IMR-90 (cell line): ENCODE measurements around the gene POLR2F. TPM values are rescaled to one million over a fixed set of nuclear protein-coding genes. Genes with fewer than 3 reads are reported as not detected.
A peak's percentile ranks its signal among the peaks of the same experiment; 100 is the strongest.

Experiments
- ATAC-seq: fragments of 200-7000 bp; cut with Tn5 transposase; 2 replicates; pipeline ENCODE4 v1.9.1; 2020; ENCODE audit warnings: low read depth, mild to moderate bottlenecking, moderate library complexity
- BruUV-seq: library from RNA; stranded (reverse); fragments of 400-500 nt; replicated peaks from 2 replicates; lab custom pipeline; 2021; lab: Mats Ljungman, UMichigan
- CTCF ChIA-PET: fragments of 300-600 bp; formaldehyde crosslinking; extraction: SDS; loops from one replicate; lab custom pipeline; 2021; ENCODE audit warnings: antibody characterized with exemption; lab: Yijun Ruan, JAX
- POLR2A ChIA-PET: fragments of 300-600 bp; sonication (Branson Sonifier 250); formaldehyde crosslinking; loops from one replicate; lab custom pipeline; 2022; ENCODE audit warnings: antibody characterized with exemption; ENCODE audit not compliant: unreplicated experiment; lab: Charles Lee
- DNase-seq: peaks from one replicate; pipeline ENCODE4 v3.0.0; 2013
- H2AFZ ChIP-seq: replicated peaks from 2 replicates; pipeline ENCODE3; 2013; ENCODE audit warnings: low read length, mild to moderate bottlenecking; ENCODE audit not compliant: poor library complexity
- H2AK5ac ChIP-seq: 2 replicates; pipeline ENCODE4 v1.6.1; 2013; ENCODE audit warnings: low read depth, low read length, inconsistent platforms
- H2AK9ac ChIP-seq: replicated peaks from 2 replicates; pipeline ENCODE3; 2013; ENCODE audit warnings: mild to moderate bottlenecking, low read depth, low read length, moderate library complexity; ENCODE audit not compliant: poor library complexity
- H2BK120ac ChIP-seq: 2 replicates; pipeline ENCODE4 v1.6.1; 2013; ENCODE audit warnings: low read depth, low read length, inconsistent platforms
- H2BK15ac ChIP-seq: 3 replicates; pipeline ENCODE4 v1.6.1; 2013; ENCODE audit warnings: low read depth, low read length, inconsistent platforms
- H2BK20ac ChIP-seq: 2 replicates; pipeline ENCODE4 v1.6.1; 2013; ENCODE audit warnings: low read depth, mild to moderate bottlenecking, inconsistent platforms, low read length, moderate library complexity
- H2BK5ac ChIP-seq: 2 replicates; pipeline ENCODE4 v1.6.1; 2013; ENCODE audit warnings: mild to moderate bottlenecking, low read depth, low read length, inconsistent platforms; ENCODE audit not compliant: poor library complexity, severe bottlenecking
- H3K14ac ChIP-seq: replicated peaks from 2 replicates; pipeline ENCODE4 v1.6.1; 2013; ENCODE audit warnings: low read depth, low read length, inconsistent platforms
- H3K18ac ChIP-seq: 2 replicates; pipeline ENCODE4 v1.6.1; 2013; ENCODE audit warnings: low read depth, low read length, control low read depth
- H3K23ac ChIP-seq: 2 replicates; pipeline ENCODE4 v1.6.1; 2013; ENCODE audit warnings: low read depth, low read length, inconsistent platforms
- H3K27ac ChIP-seq: 2 replicates; pipeline ENCODE4 v1.5.1; 2013; ENCODE audit warnings: mild to moderate bottlenecking, control low read depth, low read length; ENCODE audit not compliant: insufficient read depth
- H3K27me3 ChIP-seq: 2 replicates; pipeline ENCODE4 v1.6.1; 2013; ENCODE audit warnings: low read length; ENCODE audit not compliant: control insufficient read depth, insufficient read depth
- H3K36me3 ChIP-seq: 2 replicates; pipeline ENCODE4 v1.6.1; 2013; ENCODE audit warnings: low read length, mixed read lengths; ENCODE audit not compliant: control insufficient read depth, insufficient read depth
- H3K4ac ChIP-seq: 2 replicates; pipeline ENCODE4 v1.6.1; 2013; ENCODE audit warnings: low read depth, low read length, inconsistent platforms
- H3K4me1 ChIP-seq: 2 replicates; pipeline ENCODE4 v1.6.1; 2013; ENCODE audit warnings: low read length, mixed read lengths; ENCODE audit not compliant: control insufficient read depth, insufficient read depth
- H3K4me2 ChIP-seq: 2 replicates; pipeline ENCODE4 v1.6.1; 2013; ENCODE audit warnings: low read depth, mild to moderate bottlenecking, control low read depth, low read length, moderate library complexity
- H3K4me3 ChIP-seq: 2 replicates; pipeline ENCODE4 v1.5.1; 2013; ENCODE audit warnings: low read depth, mild to moderate bottlenecking, control low read depth, low read length, moderate library complexity; ENCODE audit not compliant: insufficient read depth
- H3K56ac ChIP-seq: 2 replicates; pipeline ENCODE4 v1.6.1; 2013; ENCODE audit warnings: low read length, inconsistent platforms; ENCODE audit not compliant: insufficient read depth; ENCODE audit errors: extremely low read depth
- H3K79me1 ChIP-seq, 2 experiments: 2 replicates each; pipeline ENCODE4 v1.6.1; 2013; ENCODE audit warnings: low read length in 2 of 2, inconsistent platforms in 1 of 2, low read depth in 1 of 2
- H3K9ac ChIP-seq: 2 replicates; pipeline ENCODE4 v1.6.1; 2013; ENCODE audit warnings: low read depth, low read length, control low read depth
- H3K9me1 ChIP-seq: 2 replicates; pipeline ENCODE4 v1.6.1; 2013; ENCODE audit warnings: low read length, inconsistent platforms; ENCODE audit not compliant: insufficient read depth
- H3K9me3 ChIP-seq: 2 replicates; pipeline ENCODE4 v1.6.1; 2013; ENCODE audit warnings: low read length; ENCODE audit not compliant: control insufficient read depth, insufficient read depth
- H4K20me1 ChIP-seq: 2 replicates; pipeline ENCODE4 v1.6.1; 2013; ENCODE audit warnings: low read length, inconsistent platforms; ENCODE audit not compliant: insufficient read depth
- H4K5ac ChIP-seq: 2 replicates; pipeline ENCODE4 v1.6.1; 2013; ENCODE audit warnings: mild to moderate bottlenecking, low read depth, low read length, control low read depth
- H4K8ac ChIP-seq, 2 experiments: 2 replicates each; pipeline ENCODE4 v1.6.1; 2013; ENCODE audit warnings: low read depth in 2 of 2, low read length in 2 of 2, control low read depth in 1 of 2, inconsistent platforms in 1 of 2
- H4K91ac ChIP-seq: 2 replicates; pipeline ENCODE4 v1.6.1; 2013; ENCODE audit warnings: low read depth, low read length, inconsistent platforms; ENCODE audit not compliant: insufficient read depth
- BHLHE40 ChIP-seq: fragments of 150-350 bp; IDR thresholded peaks from 2 replicates; pipeline ENCODE4 v1.6.1; 2016; ENCODE audit warnings: mild to moderate bottlenecking, low read depth, low read length
- CEBPB ChIP-seq: IDR thresholded peaks from 2 replicates; pipeline ENCODE4 v1.6.1; 2012; ENCODE audit warnings: low read depth, low read length, improper control_type of control experiment
- CHD1 ChIP-seq: IDR thresholded peaks from 2 replicates; pipeline ENCODE4 v1.6.1; 2012; ENCODE audit warnings: low read depth, low read length, improper control_type of control experiment
- CTCF ChIP-seq: conservative IDR thresholded peaks from 2 replicates; pipeline ENCODE4 v1.5.1; 2012; ENCODE audit warnings: mild to moderate bottlenecking, low read depth, low read length, improper control_type of control experiment
- ELK1 ChIP-seq: fragments of 150-350 bp; IDR thresholded peaks from 2 replicates; pipeline ENCODE4 v1.6.1; 2016; ENCODE audit warnings: low read depth, mild to moderate bottlenecking, low read length, moderate library complexity, borderline replicate concordance
- FOS ChIP-seq: fragments of 150-350 bp; IDR thresholded peaks from 2 replicates; pipeline ENCODE4 v1.6.1; 2016; ENCODE audit warnings: low read depth, low read length
- MAFK ChIP-seq: IDR thresholded peaks from 2 replicates; pipeline ENCODE4 v1.6.1; 2012; ENCODE audit warnings: low read depth, low read length, improper control_type of control experiment
- MAZ ChIP-seq: IDR thresholded peaks from 2 replicates; pipeline ENCODE4 v1.6.1; 2012; ENCODE audit warnings: low read depth, mild to moderate bottlenecking, low read length, improper control_type of control experiment, moderate library complexity, borderline replicate concordance
- MXI1 ChIP-seq: IDR thresholded peaks from 2 replicates; pipeline ENCODE4 v1.6.1; 2012; ENCODE audit warnings: low read depth, mild to moderate bottlenecking, low read length, moderate library complexity, borderline replicate concordance
- NFE2L2 ChIP-seq: fragments of 150-350 bp; IDR thresholded peaks from 2 replicates; pipeline ENCODE4 v1.6.1; 2016; ENCODE audit warnings: low read depth, mild to moderate bottlenecking, low read length
- POLR2A ChIP-seq: IDR thresholded peaks from 2 replicates; pipeline ENCODE4 v1.6.1; 2012; ENCODE audit warnings: mild to moderate bottlenecking, low read depth, low read length
- RAD21 ChIP-seq: IDR thresholded peaks from 2 replicates; pipeline ENCODE4 v1.6.1; 2012; ENCODE audit warnings: low read length, improper control_type of control experiment
- RCOR1 ChIP-seq: IDR thresholded peaks from 2 replicates; pipeline ENCODE4 v1.6.1; 2012; ENCODE audit warnings: mild to moderate bottlenecking, low read length, improper control_type of control experiment; ENCODE audit not compliant: insufficient replicate concordance
- RFX5 ChIP-seq: IDR thresholded peaks from 2 replicates; pipeline ENCODE4 v1.8.0; 2012; ENCODE audit warnings: low read depth, mild to moderate bottlenecking, low read length, moderate library complexity
- SMC3 ChIP-seq: fragments of 150-350 bp; IDR thresholded peaks from 2 replicates; pipeline ENCODE4 v1.6.1; 2016; ENCODE audit warnings: low read depth, mild to moderate bottlenecking, antibody characterized with exemption, low read length, moderate library complexity
- USF2 ChIP-seq: fragments of 150-350 bp; IDR thresholded peaks from 2 replicates; pipeline ENCODE4 v1.6.1; 2017; ENCODE audit warnings: mild to moderate bottlenecking, antibody characterized with exemption, low read length, low read depth
- WGBS, 2 experiments: methylation state at CpG; one replicate each; pipeline versions ENCODE4 v1.1.5 to v1.1.7; 2013; ENCODE audit warnings: missing lambda C conversion rate in 2 of 2; ENCODE audit not compliant: insufficient read length in 1 of 2; ENCODE audit errors: extremely low coverage in 2 of 2; 5-methylcytosine and 5-hydroxymethylcytosine counted together
- dilution Hi-C: fragments of 300-500 bp; cut with HindIII; formaldehyde crosslinking; loops from one replicate; pipeline ENCODE4 v1.14.3; 2018; ENCODE audit warnings: low sequenced_read_pairs; ENCODE audit not compliant: unreplicated experiment
- in situ Hi-C: fragments of 300-500 bp; cut with MboI; formaldehyde crosslinking; loops from 3 replicates; pipeline ENCODE4 v1.14.3; 2019; ENCODE audit warnings: low sequenced_read_pairs, inconsistent platforms, mixed read lengths
- intact Hi-C: fragments of 100-400 bp; cut with micrococcal nuclease; formaldehyde crosslinking; loops from 2 replicates; pipeline ENCODE4 v1.10.0; 2022
- polyA plus RNA-seq, 3 experiments: library from polyadenylated mRNA; depleted of rRNA; stranded (reverse); fragments of >200 nt; gene quantifications; 2 replicates each; pipeline ENCODE4 v1.2.3, GENCODE V29; 2012; ENCODE audit warnings: low replicate concordance in 1 of 3
- total RNA-seq: library from RNA; depleted of rRNA; stranded (reverse); fragments of >200 nt; gene quantifications from 2 replicates; pipeline ENCODE4 v1.2.3, GENCODE V29; 2012

The POLR2F gene
- total and polyA plus RNA-seq, 2 of the 4 experiments (the other 2 are of a cell fraction) = 26.0 to 147 TPM

- Histone ChIP-seq H3K18ac (no peak overlapping the region), H3K56ac (no peak overlapping the region), H3K14ac (no peak overlapping the region), H2AK5ac (no peak overlapping the region), H3K4me1 (peaks cover 3% of the 10 kb centered on the region; the same call in 1 of the 2 replicates), H3K27me3 (no peaks in the 10 kb centered on the region), H2AK9ac (peak overlapping the region; percentile 51), H2AFZ (no peak overlapping the region), H3K36me3 (peaks cover 46% of the 10 kb centered on the region), H4K91ac (no peak overlapping the region), H3K79me1 (peaks cover 25 to 32% of the 10 kb centered on the region in 2 experiments), H3K9me3 (no peaks in the 10 kb centered on the region), H4K20me1 (no peaks in the 10 kb centered on the region; the same call in 1 of the 2 replicates), H2BK20ac (no peak overlapping the region), H2BK5ac (no peak overlapping the region), H2BK15ac (no peak overlapping the region), H2BK120ac (no peak overlapping the region), H3K9ac (no peak overlapping the region), H3K4me2 (no peak overlapping the region), H3K4me3 (no peak overlapping the region), H3K4ac (no peak overlapping the region), H4K8ac (no peak overlapping the region), H3K27ac (no peak overlapping the region), H3K23ac (no peak overlapping the region), H3K9me1 (peaks cover 3% of the 10 kb centered on the region; the same call in 1 of the 2 replicates), H4K5ac (no peak overlapping the region)
- DNase-seq = no peak
- 91% methylated on average over 9 of the region's 18 CpGs; no CpG with 5 or more reads in 1 of the 2 experiments for WGBS, 2 experiments
- TF ChIP-seq MXI1 (no peak), ELK1 (no peak), MAFK (no peak), RFX5 (no peak), POLR2A (no peak), MAZ (no peak), RCOR1 (no peak), USF2 (no peak), BHLHE40 (no peak), CTCF (no peak), SMC3 (no peak), CEBPB (no peak), CHD1 (no peak), NFE2L2 (no peak), RAD21 (no peak), FOS (no peak)
- no TSS peak for BruUV-seq
- no peak for ATAC-seq
- intact Hi-C loops (no loop called here), dilution Hi-C loops (no loop called here), in situ Hi-C loops (no loop called here)
- CTCF ChIA-PET = no interaction called here
- POLR2A ChIA-PET = interaction anchor here (0.7 kb wide), 1 partner anchor 1167 kb away, joined by 5 read pairs; no protein-coding TSS in a partner anchor
Measured at GRCh38 chr22:37959231-37959825, 5.8 kb downstream of the POLR2F start.
